ENCODE data around the gene XPC.
A peak's percentile ranks its signal among the peaks of the same experiment; 100 is the strongest.
"Not testable (repeated sequence)": the region's sequence is repeated elsewhere in the genome, so short reads cannot be mapped to it uniquely, and the experiment has no call there.

Gene XPC

DNA sequence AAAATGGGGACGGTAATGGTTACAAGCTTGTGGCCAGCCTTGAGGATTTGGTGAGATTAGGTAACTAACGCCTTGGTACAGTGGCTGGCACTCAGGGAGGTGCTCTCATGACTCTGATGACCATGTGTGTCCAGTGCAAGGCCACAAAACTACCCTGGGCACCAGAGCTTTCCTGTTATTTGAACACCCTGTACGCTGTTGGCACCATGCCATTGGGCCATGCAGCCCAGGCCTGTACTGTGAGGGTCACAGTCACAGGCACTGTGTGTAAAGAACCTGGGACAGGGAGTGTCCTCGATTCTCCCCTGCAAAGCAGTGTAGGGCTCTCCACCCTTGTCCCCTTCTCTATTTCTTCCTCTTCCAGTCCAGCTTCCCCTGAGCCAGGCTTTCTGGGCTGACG is 47.3 kb downstream of the XPC start:
- no peak for DNase-seq

GRCh38 chr3:14130707-14131106 is 47.7 kb downstream of the XPC start:
- no peak for DNase-seq

- DNase-seq, result no peak
These were observed 48.2 kb downstream of the XPC start for GRCh38 chr3:14130230-14130629.

GRCh38 chr3:14129296-14129695 is 49.1 kb downstream of the XPC start:
- DNase-seq, result no peak

DNA sequence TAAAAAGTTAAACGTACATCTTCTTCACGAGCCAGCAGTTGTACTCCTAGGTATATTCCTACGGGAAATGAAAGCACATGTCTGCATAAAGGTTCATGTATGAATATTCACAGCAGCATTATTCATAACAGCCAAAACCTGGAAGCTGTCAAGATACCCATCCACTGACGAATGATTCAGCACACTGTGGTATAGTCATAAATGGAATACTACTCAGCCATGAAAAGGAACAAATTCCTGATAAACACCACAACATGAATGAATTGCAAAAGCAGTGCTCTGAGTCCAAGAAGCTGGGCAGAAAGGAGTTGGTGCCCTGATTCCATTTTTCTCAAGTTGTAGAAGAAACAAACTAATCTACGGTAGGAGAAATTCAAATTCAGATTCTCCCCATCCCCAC is 49.7 kb downstream of the XPC start:
- DNase-seq, result no peak

DNA sequence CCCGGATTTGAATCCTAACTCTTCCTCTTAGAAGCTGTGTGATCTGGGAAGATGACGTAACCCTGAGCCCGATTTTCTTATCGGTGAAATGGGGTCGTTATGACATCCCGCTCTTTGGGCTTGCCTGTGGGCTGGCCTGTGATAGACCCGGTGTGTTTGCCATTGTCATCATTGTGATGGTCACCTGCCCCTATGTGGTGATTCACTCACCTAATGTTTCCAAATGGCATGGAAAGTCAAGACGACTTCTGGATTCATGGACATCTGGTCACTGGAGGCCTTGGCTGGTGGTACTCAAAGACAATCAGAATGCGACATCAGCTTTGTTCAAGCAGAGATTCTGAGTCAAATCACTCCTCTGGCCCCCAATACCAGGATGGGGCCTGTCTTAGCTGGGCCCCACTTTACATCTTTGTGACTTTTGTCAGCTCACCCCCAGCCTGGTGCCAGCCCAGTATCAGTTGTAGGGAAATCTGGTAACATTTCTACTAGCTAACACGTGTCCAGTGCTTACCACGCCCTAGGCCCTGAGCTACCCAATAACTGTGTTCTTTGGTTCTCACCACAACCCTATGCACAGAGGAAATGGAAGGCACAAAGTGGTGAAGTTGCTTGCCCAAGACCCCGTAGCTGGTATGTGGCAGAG is 50.8 kb downstream of the XPC start:
- DNase-seq, result no peak

- no peak for DNase-seq
These were observed 51.4 kb downstream of the XPC start for GRCh38 chr3:14126887-14127505.

DNA sequence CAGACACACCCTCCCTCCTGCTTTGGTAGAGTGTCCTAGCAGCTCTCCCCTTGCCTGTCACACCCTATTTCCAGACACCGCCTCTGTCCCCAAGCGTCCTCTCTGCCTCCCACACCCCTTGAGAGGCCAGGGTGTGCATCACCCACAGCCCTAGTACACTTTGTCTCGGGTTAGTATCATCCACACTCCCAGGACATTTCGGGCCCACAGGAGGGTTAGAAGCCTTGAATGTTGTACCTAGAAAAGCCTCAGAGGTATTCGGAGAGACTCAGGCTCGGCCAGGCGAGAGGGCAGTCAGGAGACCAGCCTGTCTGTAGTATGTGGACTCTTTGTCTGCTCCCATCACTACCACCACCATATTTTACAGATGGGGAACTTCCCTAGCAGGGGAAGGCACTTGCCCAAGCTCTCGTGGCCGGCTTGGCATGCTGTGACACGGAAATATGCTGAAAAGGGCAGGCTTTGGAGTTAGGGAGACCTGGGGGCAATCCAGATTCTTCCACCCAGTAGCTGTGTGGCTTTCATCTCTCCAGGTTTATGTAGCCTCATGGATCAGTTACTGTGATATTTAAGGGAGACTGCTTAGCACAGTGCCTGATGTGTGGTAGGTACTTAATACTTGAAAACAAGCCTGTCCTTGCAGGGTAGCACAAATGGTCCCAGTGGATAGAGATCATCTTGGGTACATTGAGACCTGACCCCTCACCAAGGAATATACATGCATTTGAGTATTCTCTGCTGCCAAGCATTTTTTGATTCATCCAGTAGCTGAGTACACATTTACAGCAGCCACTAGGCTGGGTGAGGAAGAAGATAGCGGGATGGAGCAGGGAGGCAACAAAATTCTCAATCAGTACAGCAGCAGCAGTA is 52.1 kb downstream of the XPC start:
- no peak for DNase-seq

- DNase-seq, result peak; percentile 48
These were observed 53.0 kb downstream of the XPC start for GRCh38 chr3:14125193-14126016.

GRCh38 chr3:14124615-14125192 is 53.7 kb downstream of the XPC start, which contains the start of the genes CHCHD4 and TMEM43:
TSS of gene CHCHD4 (minus strand) at chr3:14124870. CDS start at chr3:14124676, 194 bp downstream.
TSS of gene TMEM43 (plus strand) at chr3:14125052. CDS start at chr3:14125194, 142 bp downstream.
- DNase-seq, result peak; percentile 99

GRCh38 chr3:14124223-14124614 is 54.2 kb downstream of the XPC start:
- peak; percentile 38 for DNase-seq

DNA sequence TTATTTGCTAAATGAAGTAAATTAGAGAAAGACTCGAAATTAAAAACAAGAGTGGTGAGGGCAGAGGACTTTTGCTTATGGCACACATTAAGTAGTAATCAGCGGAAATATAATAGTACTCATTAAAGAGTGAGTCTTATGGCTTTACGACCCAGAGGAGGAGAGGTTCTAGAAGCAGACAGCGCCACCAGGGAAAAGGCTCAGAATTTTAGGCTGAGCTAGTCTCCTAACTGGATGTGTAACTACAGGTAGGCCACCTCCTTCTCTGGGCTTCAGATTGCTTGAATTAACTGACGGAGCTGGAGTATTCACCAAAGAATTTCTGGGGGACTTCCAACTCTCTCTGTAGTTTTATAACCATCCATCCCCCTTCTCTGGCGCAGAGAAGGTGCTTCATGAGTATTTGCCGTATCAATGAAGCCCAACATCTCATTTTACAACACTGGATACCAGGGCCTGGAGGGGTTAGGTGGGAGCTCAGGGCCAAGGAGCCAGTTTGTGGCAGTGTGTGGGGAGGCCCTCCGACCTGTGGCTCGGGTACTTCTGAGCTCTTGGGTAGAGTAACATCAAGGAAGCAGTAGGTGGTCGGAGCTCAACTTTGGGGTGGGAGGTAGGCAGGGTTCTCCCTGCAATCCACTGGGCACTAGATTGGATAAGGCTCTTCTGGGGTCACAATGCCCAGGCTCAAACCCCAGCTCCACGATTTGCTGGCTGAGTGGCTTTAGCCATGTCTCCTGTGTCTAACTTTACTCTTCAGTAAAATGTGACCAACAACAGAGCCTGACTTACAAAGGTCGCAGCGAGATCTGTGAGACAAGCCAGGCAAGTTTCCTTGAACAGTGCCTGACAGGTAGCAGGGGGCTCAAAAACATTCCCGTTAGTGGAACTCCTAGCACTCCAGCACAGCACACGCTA is 54.8 kb downstream of the XPC start:
- no peak for DNase-seq

DNA sequence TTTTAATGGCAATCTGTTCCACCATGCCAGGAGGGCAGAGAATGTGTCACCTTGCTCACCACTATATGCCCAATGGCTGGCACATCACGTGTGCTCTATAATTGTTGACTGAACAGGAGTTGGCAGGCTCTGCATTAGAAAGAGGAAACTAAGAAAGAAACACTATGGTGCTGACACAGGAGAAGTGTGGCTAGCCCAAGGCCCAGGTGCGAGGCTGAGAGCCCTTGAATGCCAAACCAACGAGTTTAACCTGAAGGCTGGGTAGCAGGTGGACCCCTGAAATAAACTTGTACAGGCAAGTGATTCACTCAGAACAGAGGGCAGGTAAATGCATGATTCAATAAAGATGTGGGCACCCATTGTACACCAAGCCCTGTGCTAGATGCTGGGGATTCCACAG is 56.1 kb downstream of the XPC start:
- DNase-seq, result no peak

GRCh38 chr3:14121859-14122258 is 56.5 kb downstream of the XPC start:
- no peak for DNase-seq

DNA sequence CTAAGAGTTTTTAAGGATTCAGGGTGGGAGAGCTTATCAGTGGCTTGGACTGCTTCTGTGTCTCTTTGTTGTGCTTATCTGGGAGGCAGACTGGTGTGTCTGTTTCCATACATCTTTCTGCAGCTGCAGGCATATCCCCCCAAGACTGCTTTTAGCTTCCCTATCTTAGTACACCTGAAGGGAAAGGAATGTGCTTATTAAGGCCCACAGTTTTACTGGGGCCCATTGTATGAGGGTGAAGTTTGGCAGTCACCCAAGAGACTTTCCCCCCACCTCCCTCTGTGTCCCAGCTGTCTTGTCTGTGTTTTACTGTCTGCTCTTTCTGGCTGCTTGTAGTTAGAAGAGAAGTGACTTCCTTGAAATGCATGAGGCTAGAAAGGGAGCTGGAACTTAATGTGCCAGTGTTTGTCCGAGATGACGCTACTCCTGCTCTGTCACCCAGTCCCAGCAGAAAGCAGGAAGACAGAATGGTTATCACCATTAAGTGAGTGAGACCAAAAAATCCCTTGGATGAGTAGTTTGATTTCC is 57.4 kb downstream of the XPC start:
- DNase-seq, result not testable (repeated sequence)

GRCh38 chr3:14120111-14120920 is 58.1 kb downstream of the XPC start:
- no peak for DNase-seq

DNA sequence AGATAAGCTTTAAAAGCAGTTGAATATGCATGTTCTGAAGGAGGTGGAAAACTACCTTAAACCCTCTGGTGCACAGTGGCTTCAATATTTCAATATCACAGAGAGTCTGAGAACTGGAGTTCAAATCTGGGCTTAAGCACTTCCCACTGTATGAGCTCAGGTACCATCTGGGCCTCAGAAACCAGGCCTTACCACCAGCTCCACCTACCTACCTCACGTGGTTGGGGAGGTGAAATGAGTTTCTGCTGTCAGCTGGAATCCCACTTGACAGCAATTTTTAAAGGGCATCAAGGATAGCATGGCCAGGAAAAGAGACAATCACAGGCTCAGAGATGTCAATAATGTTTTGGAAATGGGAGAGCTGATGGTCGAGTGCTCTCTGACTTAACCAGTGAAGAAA is 58.8 kb downstream of the XPC start:
- DNase-seq, result no peak

DNA sequence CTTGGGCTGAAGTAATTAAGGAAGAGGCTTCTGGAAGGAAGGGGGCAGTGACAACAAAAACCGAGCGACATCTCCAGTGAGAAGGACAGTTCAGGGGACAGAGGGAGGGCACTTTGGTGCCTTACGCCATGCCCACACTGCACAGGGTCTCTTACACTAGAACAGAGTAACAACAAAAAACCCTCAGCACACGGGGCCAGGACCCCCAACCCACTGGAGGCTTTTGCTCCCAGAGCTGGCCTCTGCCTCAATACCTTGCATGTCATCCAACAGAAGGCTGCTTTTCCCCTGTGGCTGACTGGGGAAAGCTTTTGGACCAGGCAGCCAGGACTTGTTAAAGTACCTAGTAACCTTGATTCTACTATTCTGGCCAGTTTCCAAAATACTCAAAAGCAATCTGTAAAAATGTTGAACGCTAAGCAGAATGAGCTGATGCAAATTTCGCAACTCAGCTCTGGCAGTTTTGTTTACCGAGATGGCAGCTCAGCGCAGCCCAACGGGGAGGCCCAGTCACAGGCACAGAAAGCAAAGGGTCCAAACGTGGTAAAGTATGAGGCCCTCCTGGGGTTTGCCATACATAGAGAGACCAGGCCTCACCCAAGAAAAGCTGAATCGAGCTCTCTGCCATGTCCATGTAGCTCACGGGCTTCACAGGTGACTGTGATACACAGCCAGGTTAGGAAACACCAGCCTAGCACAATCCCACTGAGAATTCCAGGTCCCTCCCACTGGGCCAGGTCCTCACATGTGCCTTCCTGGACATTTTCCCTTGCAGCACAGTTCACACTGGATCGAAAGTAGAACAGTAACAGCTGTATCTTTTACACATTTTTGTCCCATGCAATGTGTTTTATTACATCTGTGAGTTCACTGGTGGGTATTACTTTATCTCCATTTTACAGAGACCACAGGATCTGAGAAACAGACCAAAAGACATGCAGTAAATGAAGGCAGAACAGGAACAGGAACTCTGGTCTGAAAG is 59.7 kb downstream of the XPC start:
- no peak for DNase-seq
